ENCODE data around the gene RRP1B.
"Not testable (repeated sequence)": the region's sequence is repeated elsewhere in the genome, so short reads cannot be mapped to it uniquely, and the experiment has no call there.

RRP1B gene

DNA sequence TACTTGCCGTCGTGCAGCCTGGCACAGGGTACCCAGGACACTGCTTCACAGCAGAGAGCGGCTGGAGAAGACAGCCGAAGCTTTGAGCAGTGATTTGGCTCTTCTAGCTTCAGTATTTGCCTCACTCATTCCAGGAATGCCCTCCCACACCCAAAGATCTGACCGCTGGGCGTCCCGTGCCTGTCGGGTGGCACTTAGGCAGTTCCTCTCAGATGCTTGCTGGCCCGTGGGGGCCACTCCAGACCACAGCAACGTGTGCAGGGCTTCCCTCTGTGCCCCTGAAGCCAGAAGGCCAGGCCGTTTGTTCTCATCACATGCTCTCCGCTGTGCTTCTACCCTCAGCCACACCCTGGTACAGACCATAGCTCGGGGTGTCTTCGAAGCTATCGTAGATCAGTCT, 17.0 kb downstream of the RRP1B start:
- peaks cover 93% of the 10 kb centered on the region for H3K36me3 ChIP-seq (ENCODE audit: low read depth)

DNA sequence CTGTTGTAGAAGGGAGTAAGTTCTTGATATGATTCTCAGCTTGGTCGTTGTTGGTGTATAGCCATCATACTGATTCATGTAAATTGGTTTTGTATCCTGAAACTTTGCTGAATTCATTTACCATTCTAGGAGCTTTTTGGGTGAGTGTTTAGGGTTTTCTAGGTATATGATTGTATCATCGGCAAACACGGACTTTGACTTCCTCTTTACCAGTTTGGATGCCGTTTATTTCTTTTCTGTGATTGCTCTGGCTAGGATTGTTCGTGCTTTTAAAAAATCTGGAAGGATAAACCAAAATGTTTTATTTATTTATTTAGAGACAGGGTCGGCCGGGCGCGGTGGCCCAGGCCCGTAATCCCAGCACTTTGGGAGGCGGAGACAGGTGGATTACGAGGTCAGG, 20.6 kb downstream of the RRP1B start:
- no peak overlapping the region for H3K27ac ChIP-seq (ENCODE audit: poor library complexity, severe bottlenecking)
- no peaks in the 10 kb centered on the region for H3K9me3 ChIP-seq (ENCODE audit: severe bottlenecking)
- no peak for DNase-seq (ENCODE audit: low spot score)
- no peak for ATAC-seq (ENCODE audit: low read depth)
- H3K36me3 ChIP-seq (ENCODE audit: low read depth) = peaks cover 92% of the 10 kb centered on the region
- H3K4me1 ChIP-seq (ENCODE audit: insufficient read depth, poor library complexity, severe bottlenecking) = no peaks in the 10 kb centered on the region
- no peaks in the 10 kb centered on the region for H3K27me3 ChIP-seq (ENCODE audit: insufficient read depth, poor library complexity, severe bottlenecking)
- TF ChIP-seq, protein P1, sequence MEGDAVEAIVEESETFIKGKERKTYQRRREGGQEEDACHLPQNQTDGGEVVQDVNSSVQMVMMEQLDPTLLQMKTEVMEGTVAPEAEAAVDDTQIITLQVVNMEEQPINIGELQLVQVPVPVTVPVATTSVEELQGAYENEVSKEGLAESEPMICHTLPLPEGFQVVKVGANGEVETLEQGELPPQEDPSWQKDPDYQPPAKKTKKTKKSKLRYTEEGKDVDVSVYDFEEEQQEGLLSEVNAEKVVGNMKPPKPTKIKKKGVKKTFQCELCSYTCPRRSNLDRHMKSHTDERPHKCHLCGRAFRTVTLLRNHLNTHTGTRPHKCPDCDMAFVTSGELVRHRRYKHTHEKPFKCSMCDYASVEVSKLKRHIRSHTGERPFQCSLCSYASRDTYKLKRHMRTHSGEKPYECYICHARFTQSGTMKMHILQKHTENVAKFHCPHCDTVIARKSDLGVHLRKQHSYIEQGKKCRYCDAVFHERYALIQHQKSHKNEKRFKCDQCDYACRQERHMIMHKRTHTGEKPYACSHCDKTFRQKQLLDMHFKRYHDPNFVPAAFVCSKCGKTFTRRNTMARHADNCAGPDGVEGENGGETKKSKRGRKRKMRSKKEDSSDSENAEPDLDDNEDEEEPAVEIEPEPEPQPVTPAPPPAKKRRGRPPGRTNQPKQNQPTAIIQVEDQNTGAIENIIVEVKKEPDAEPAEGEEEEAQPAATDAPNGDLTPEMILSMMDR (IDR thresholded peaks at IDR 0.05; ENCODE audit: poor library complexity, severe bottlenecking) = no peak
- H3K4me3 ChIP-seq (ENCODE audit: severe bottlenecking) = no peak overlapping the region

More for the DNA sequence above, 17.0 kb downstream of the RRP1B start:
- no peak overlapping the region for H3K27ac ChIP-seq (ENCODE audit: poor library complexity, severe bottlenecking)
- H3K4me3 ChIP-seq (ENCODE audit: severe bottlenecking) = no peak overlapping the region
- no peak for ATAC-seq (ENCODE audit: low read depth)
- TF ChIP-seq, protein P1 (IDR thresholded peaks at IDR 0.05; ENCODE audit: poor library complexity, severe bottlenecking) = no peak
- H3K27me3 ChIP-seq (ENCODE audit: insufficient read depth, poor library complexity, severe bottlenecking) = no peaks in the 10 kb centered on the region
- no peaks in the 10 kb centered on the region for H3K9me3 ChIP-seq (ENCODE audit: severe bottlenecking)
- no peaks in the 10 kb centered on the region for H3K4me1 ChIP-seq (ENCODE audit: insufficient read depth, poor library complexity, severe bottlenecking)
- DNase-seq (ENCODE audit: low spot score) = no peak

GRCh38 chr21:43680421-43680820, 21.1 kb downstream of the RRP1B start:
- H3K4me1 ChIP-seq (ENCODE audit: insufficient read depth, poor library complexity, severe bottlenecking); H3K27ac ChIP-seq (ENCODE audit: poor library complexity, severe bottlenecking); H3K9me3 ChIP-seq (ENCODE audit: severe bottlenecking); DNase-seq (ENCODE audit: low spot score); H3K27me3 ChIP-seq (ENCODE audit: insufficient read depth, poor library complexity, severe bottlenecking); ATAC-seq (ENCODE audit: low read depth); H3K4me3 ChIP-seq (ENCODE audit: severe bottlenecking): not testable (repeated sequence)
- H3K36me3 ChIP-seq (ENCODE audit: low read depth) = peaks cover 92% of the 10 kb centered on the region

DNA sequence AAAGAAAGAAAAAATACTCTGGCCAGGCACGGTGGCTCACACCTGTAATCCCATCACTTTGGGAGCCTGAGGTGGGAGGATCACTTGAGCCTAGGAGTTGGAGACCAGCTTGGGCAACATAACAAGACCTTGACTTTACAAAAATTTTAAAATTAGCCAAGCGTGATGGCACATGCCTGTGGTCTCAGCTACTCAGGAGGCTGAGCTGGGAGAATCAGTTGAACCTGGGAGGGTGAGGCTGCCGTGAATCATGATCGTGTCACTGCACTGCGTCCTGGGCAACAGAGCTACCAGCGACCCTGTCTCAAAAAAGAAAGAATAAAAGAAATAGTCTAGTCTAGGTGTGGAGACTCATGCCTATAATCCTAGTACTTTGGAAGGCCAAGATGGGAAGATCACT, 22.3 kb downstream of the RRP1B start:
- Histone ChIP-seq H3K36me3 (ENCODE audit: low read depth) (peaks cover 92% of the 10 kb centered on the region), H3K9me3 (ENCODE audit: severe bottlenecking) (no peaks in the 10 kb centered on the region), H3K27ac (ENCODE audit: poor library complexity, severe bottlenecking) (peak overlapping the region; percentile 11), H3K27me3 (ENCODE audit: insufficient read depth, poor library complexity, severe bottlenecking) (no peaks in the 10 kb centered on the region), H3K4me3 (ENCODE audit: severe bottlenecking) (no peak overlapping the region), H3K4me1 (ENCODE audit: insufficient read depth, poor library complexity, severe bottlenecking) (no peaks in the 10 kb centered on the region)
- TF ChIP-seq, protein P1 (IDR thresholded peaks at IDR 0.05; ENCODE audit: poor library complexity, severe bottlenecking) = no peak
- ATAC-seq (ENCODE audit: low read depth) (peak; percentile 55; the same call in 1 of the 3 replicates), DNase-seq (ENCODE audit: low spot score) (no peak)

DNA sequence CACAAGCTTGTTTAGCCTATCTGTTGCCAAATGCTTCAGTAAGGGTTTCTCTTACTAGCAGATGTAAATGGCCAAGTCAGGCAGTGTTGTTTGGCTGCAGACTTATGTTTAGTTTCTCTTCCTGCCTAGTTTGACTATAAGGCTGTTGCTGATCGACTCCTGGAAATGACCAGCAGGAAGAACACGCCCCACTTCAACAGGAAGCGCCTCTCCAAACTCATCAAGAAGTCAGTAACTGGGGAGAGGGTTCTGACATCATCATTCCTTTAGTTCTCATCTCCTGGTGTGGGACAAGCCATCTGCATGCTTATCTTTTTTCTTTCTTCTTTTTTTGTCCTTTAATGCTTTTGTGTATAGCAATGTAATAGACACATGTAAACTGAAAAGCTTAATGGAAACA, 25.1 kb downstream of the RRP1B start:
- no peaks in the 10 kb centered on the region for H3K27me3 ChIP-seq (ENCODE audit: insufficient read depth, poor library complexity, severe bottlenecking)
- H3K9me3 ChIP-seq (ENCODE audit: severe bottlenecking) = no peaks in the 10 kb centered on the region
- peaks cover 95% of the 10 kb centered on the region for H3K36me3 ChIP-seq (ENCODE audit: low read depth)
- no peak for ATAC-seq (ENCODE audit: low read depth)
- H3K4me3 ChIP-seq (ENCODE audit: severe bottlenecking) = no peak overlapping the region
- H3K4me1 ChIP-seq (ENCODE audit: insufficient read depth, poor library complexity, severe bottlenecking) = no peaks in the 10 kb centered on the region
- H3K27ac ChIP-seq (ENCODE audit: poor library complexity, severe bottlenecking) = no peak overlapping the region
- DNase-seq (ENCODE audit: low spot score) = no peak
- TF ChIP-seq, protein P1 (IDR thresholded peaks at IDR 0.05; ENCODE audit: poor library complexity, severe bottlenecking) = no peak

All from RWPE2 (cell line).